ENCODE measurements around the gene NOL3. TPM values are rescaled to one million over a fixed set of nuclear protein-coding genes. Genes with fewer than 3 reads are reported as not detected.

The NOL3 gene
- total RNA-seq, 1 experiment from 2014 or later = 5.6 TPM

DNA sequence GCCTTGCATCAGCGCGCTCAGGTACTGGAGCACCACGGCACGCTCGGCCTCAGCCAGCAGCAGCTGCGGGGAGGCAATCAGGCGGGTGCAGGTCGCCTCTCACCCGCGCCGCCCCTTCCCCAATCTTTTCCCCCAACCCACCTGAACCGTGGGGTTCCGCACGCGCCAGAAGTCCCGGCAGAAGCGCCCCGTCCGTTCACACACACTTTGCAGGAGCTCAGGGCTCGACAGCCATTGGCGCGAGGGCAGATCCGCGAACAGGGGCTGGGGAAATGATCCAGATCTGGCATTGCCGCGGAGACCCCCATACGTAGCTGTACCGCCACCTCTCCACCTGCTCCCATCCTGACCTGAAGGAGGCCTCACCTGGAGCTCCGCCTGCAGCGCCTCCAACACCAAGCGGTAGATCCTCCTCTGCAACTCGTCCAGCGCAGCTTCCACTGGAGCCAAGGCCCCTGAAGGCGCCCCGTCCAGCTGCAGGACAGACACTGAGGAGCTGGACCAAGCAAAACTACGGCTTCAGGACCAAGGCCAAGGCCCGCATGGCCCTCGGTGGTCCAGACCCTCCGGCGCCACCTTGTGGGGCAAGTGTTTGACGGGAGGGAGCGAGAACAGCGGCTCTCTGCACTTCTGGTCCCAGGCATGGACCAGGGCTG, 14.8 kb downstream of the NOL3 start:
- Histone ChIP-seq H3K9me3 (ENCODE audit: control insufficient read depth, low read depth, low read length) (no peaks in the 10 kb centered on the region), H3K56ac (ENCODE audit: insufficient read length, low read depth, low read length) (no peak overlapping the region), H2BK120ac (ENCODE audit: low read depth, low read length, poor library complexity, severe bottlenecking) (no peak overlapping the region), H3K4me1 (ENCODE audit: insufficient read depth, low read length) (peaks cover 6% of the 10 kb centered on the region; the same call in 1 of the 2 replicates), H2AFZ (ENCODE audit: low read length) (no peak overlapping the region), H2BK20ac (ENCODE audit: low read depth, low read length, poor library complexity, severe bottlenecking) (no peak overlapping the region), H3K79me2 (ENCODE audit: insufficient read depth, low read length) (no peaks in the 10 kb centered on the region), H3K27me3 (ENCODE audit: insufficient read depth, low read length) (peaks cover 4% of the 10 kb centered on the region; the same call in 1 of the 2 replicates), H3K18ac (ENCODE audit: insufficient read length, low read depth, low read length) (no peak overlapping the region), H3K14ac (ENCODE audit: insufficient read depth, low read length) (no peak overlapping the region), H4K8ac (replicated peaks; ENCODE audit: insufficient read length, low read depth, low read length) (no peak overlapping the region), H4K20me1 (ENCODE audit: control insufficient read depth, insufficient read depth, insufficient read length) (no peaks in the 10 kb centered on the region), H3K23ac (ENCODE audit: insufficient read length, low read depth, low read length) (no peak overlapping the region), H3K4ac (ENCODE audit: low read depth, low read length) (no peak overlapping the region), H3K79me1 (ENCODE audit: insufficient read depth, low read depth, low read length, poor library complexity, severe bottlenecking) (no peaks in the 10 kb centered on the region), H3K27ac (ENCODE audit: insufficient read length, low read depth, low read length) (no peak overlapping the region), H2BK5ac (ENCODE audit: insufficient read length, low read length) (no peak overlapping the region), H3K23me2 (ENCODE audit: insufficient read length, low read depth, low read length, poor library complexity, severe bottlenecking) (peaks cover 12% of the 10 kb centered on the region), H2BK15ac (ENCODE audit: low read depth, low read length) (no peak overlapping the region), H2BK12ac (ENCODE audit: insufficient read length, low read depth, low read length) (no peak overlapping the region), H4K5ac (ENCODE audit: insufficient read length, low read depth, low read length) (no peak overlapping the region), H3K4me2 (ENCODE audit: insufficient read depth, insufficient read length, low read length) (peak overlapping the region; percentile 72), H3T11ph (ENCODE audit: low read length) (no peak overlapping the region), H3K9ac (ENCODE audit: extremely low read depth, insufficient read length, low read length) (no peak overlapping the region), H4K91ac (ENCODE audit: insufficient read length, low read depth, low read length) (no peak overlapping the region), H2AK5ac (ENCODE audit: insufficient read length, low read length) (no peak overlapping the region)
- H3K27me3 Mint-ChIP-seq (ENCODE audit: low read depth) = peaks cover 29% of the 10 kb centered on the region
- TF ChIP-seq, protein P1, sequence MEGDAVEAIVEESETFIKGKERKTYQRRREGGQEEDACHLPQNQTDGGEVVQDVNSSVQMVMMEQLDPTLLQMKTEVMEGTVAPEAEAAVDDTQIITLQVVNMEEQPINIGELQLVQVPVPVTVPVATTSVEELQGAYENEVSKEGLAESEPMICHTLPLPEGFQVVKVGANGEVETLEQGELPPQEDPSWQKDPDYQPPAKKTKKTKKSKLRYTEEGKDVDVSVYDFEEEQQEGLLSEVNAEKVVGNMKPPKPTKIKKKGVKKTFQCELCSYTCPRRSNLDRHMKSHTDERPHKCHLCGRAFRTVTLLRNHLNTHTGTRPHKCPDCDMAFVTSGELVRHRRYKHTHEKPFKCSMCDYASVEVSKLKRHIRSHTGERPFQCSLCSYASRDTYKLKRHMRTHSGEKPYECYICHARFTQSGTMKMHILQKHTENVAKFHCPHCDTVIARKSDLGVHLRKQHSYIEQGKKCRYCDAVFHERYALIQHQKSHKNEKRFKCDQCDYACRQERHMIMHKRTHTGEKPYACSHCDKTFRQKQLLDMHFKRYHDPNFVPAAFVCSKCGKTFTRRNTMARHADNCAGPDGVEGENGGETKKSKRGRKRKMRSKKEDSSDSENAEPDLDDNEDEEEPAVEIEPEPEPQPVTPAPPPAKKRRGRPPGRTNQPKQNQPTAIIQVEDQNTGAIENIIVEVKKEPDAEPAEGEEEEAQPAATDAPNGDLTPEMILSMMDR (conservative IDR thresholded peaks at IDR 0.05) = peak; percentile 87
- no peak overlapping the region for H3K27ac Mint-ChIP-seq
- H3K36me3 Mint-ChIP-seq (ENCODE audit: insufficient read depth in 1 of 3, low read depth in 3 of 3) = no peaks in the 10 kb centered on the region
- H3K4me3 Mint-ChIP-seq = peak overlapping the region; percentile 63 to 81
- no peaks in the 10 kb centered on the region; a peak in 1 of 5 replicates for H3K9me3 Mint-ChIP-seq
- WGBS (ENCODE audit: extremely low coverage, insufficient read length, low lambda C conversion rate) = no CpG with 5 or more reads among the region's 43 CpGs
- H3K4me1 Mint-ChIP-seq = peaks cover 12 to 17% of the 10 kb centered on the region in 2 experiments
- DNase-seq = peak; percentile 96
